ENCODE results near the gene CPXM2. TPM values are rescaled to one million over a fixed set of nuclear protein-coding genes. Genes with fewer than 3 reads are reported as not detected.

Gene CPXM2
- total and polyA plus RNA-seq, 9 of the 15 experiments (the other 6 are each of a cell fraction or from before 2014, with no cell fraction given) = not detected

DNA sequence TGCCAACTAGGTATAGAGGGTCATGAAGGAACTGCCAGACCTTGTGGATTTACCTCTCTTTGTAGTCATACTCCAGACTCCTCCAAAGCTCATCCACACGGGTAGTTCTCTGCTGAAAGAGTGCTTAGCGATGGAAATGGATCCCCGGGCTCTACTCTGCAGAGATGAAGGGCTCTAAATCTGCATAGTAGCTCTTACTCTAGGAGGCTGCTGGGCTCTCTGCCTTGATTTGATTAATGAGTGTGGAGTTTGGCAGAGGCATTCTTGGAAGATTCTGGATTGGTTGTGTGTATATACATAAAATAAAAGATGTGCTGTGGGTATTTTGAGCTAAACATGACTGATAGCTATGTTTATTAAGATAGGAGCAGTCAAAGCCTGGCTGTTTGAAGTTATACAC lies 21.3 kb upstream of the CPXM2 start:
- CTCF ChIA-PET (ENCODE audit: low intra/inter-chr PET ratio) = no interaction called here
- intact Hi-C loops (cut with micrococcal nuclease) = no loop called here
- TF ChIP-seq DNMT1 (IDR thresholded peaks at IDR 0.05) (no peak), LARP7 (IDR thresholded peaks at IDR 0.05) (no peak), NCOA6 (IDR thresholded peaks at IDR 0.05) (no peak), MYC (IDR thresholded peaks at IDR 0.05; ENCODE audit: low read depth, low read length) (no peak), MYC (CRISPR knock-in tag; IDR thresholded peaks at IDR 0.05; ENCODE audit: borderline replicate concordance, low read depth) (no peak), THRB (CRISPR knock-in tag; conservative IDR thresholded peaks at IDR 0.05) (no peak), HMBOX1 (IDR thresholded peaks at IDR 0.05) (no peak), MIER1 (IDR thresholded peaks at IDR 0.05; ENCODE audit: low read depth) (no peak), BHLHE40 (IDR thresholded peaks at IDR 0.05; ENCODE audit: low read length) (no peak), CBX5 (IDR thresholded peaks at IDR 0.05; ENCODE audit: borderline replicate concordance, low read depth) (no peak), FOXA3 (CRISPR knock-in tag; conservative IDR thresholded peaks at IDR 0.05 in 1 of 2, IDR thresholded peaks at IDR 0.05 in 1 of 2) (no peak), MCM5 (IDR thresholded peaks at IDR 0.05; ENCODE audit: low read depth) (no peak), PHF20 (IDR thresholded peaks at IDR 0.05; ENCODE audit: partially characterized antibody) (no peak), ZNF75A (CRISPR knock-in tag; IDR thresholded peaks at IDR 0.05) (no peak), SMARCA4 (IDR thresholded peaks at IDR 0.05) (no peak), STAG1 (CRISPR knock-in tag; IDR thresholded peaks at IDR 0.05; ENCODE audit: borderline replicate concordance) (no peak)
- TF ChIP-seq, protein P1, sequence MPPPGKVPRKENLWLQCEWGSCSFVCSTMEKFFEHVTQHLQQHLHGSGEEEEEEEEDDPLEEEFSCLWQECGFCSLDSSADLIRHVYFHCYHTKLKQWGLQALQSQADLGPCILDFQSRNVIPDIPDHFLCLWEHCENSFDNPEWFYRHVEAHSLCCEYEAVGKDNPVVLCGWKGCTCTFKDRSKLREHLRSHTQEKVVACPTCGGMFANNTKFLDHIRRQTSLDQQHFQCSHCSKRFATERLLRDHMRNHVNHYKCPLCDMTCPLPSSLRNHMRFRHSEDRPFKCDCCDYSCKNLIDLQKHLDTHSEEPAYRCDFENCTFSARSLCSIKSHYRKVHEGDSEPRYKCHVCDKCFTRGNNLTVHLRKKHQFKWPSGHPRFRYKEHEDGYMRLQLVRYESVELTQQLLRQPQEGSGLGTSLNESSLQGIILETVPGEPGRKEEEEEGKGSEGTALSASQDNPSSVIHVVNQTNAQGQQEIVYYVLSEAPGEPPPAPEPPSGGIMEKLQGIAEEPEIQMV (tag; conservative IDR thresholded peaks at IDR 0.05; ENCODE audit: low read depth) = no peak
- TF ChIP-seq, protein P2, sequence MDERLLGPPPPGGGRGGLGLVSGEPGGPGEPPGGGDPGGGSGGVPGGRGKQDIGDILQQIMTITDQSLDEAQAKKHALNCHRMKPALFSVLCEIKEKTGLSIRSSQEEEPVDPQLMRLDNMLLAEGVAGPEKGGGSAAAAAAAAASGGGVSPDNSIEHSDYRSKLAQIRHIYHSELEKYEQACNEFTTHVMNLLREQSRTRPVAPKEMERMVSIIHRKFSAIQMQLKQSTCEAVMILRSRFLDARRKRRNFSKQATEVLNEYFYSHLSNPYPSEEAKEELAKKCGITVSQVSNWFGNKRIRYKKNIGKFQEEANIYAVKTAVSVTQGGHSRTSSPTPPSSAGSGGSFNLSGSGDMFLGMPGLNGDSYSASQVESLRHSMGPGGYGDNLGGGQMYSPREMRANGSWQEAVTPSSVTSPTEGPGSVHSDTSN (CRISPR knock-in tag; IDR thresholded peaks at IDR 0.05; ENCODE audit: low read depth) = no peak
- TF ChIP-seq, protein P2 (tag; conservative IDR thresholded peaks at IDR 0.05; ENCODE audit: low read depth) = no peak

More for the DNA sequence above, 21.3 kb upstream of the CPXM2 start:
- BruUV-seq (replicated peaks) = no TSS peak
- DNase-seq (ENCODE audit: extremely low read depth in 1 of 4, low spot score in 3 of 4) (no peak), FAIRE-seq (no peak), ATAC-seq (no peak)
- Histone ChIP-seq H3K27ac (ENCODE audit: extremely low read depth, low read depth, low read length) (no peak overlapping the region), H3K9ac (ENCODE audit: insufficient read depth in 1 of 2, low read depth in 2 of 2, low read length in 2 of 2) (no peak overlapping the region), H3K9me1 (ENCODE audit: control insufficient read depth, insufficient read depth, low read length) (no peaks in the 10 kb centered on the region), H2AFZ (ENCODE audit: low read depth, low read length) (no peak overlapping the region), H3K27me3 (ENCODE audit: control insufficient read depth in 2 of 2, insufficient read depth in 2 of 2, low read length in 2 of 2) (peaks cover 0 to 9% of the 10 kb centered on the region in 2 experiments; a peak in 1 of 5 replicates), H3K4me3 (no peak overlapping the region), H4K20me1 (replicated peaks; ENCODE audit: control insufficient read depth, insufficient read depth, low read length) (no peaks in the 10 kb centered on the region), H3K79me2 (ENCODE audit: control insufficient read depth, insufficient read depth, low read length) (no peaks in the 10 kb centered on the region), H3K4me2 (ENCODE audit: insufficient read depth, low read length) (no peak overlapping the region), H3K4me1 (replicated peaks in 1 of 2; ENCODE audit: control insufficient read depth in 2 of 2, insufficient read depth in 2 of 2, low read length in 2 of 2) (no peaks in the 10 kb centered on the region; a peak in 1 of 5 replicates), H3K9me3 (replicated peaks; ENCODE audit: control insufficient read depth, insufficient read depth, low read depth, low read length) (no peaks in the 10 kb centered on the region), H3K36me3 (ENCODE audit: control insufficient read depth, insufficient read depth, low read length) (no peaks in the 10 kb centered on the region)
- POLR2A ChIA-PET = interaction anchor here (1.2 kb wide), 1 partner anchor 22 kb away, joined by 3 read pairs; no protein-coding TSS in a partner anchor
- in situ Hi-C loops (cut with MboI) = no loop called here
- 5% methylated on average over 3 of the region's 3 CpGs for WGBS (ENCODE audit: insufficient coverage, low coverage, missing lambda C conversion rate)

Data from K562 (cell line).